Fibroblast of lung (primary cell): Measurements from ENCODE around the gene CARD10. TPM values are rescaled to one million over a fixed set of nuclear protein-coding genes. Genes with fewer than 3 reads are reported as not detected.

Experiments
- DNase-seq, 2 donors: peaks; one replicate each; pipeline versions ENCODE4 v3.0.0 to v3.0.0-alpha.2; 2010; ENCODE audit warnings: low read depth in 2 of 2
- H2AFZ ChIP-seq: 2 replicates; pipeline ENCODE4 v1.5.1; 2012; ENCODE audit warnings: low read length, control low read depth, inconsistent platforms
- H3K27ac ChIP-seq: 2 replicates; pipeline ENCODE4 v1.5.1; 2011; ENCODE audit warnings: low read length, control low read depth; ENCODE audit not compliant: insufficient read depth
- H3K27me3 ChIP-seq: 2 replicates; pipeline ENCODE4 v1.5.1; 2011; ENCODE audit warnings: mild to moderate bottlenecking, low read length; ENCODE audit not compliant: control insufficient read depth, insufficient read depth
- H3K36me3 ChIP-seq: 2 replicates; pipeline ENCODE4 v1.5.1; 2011; ENCODE audit warnings: low read length; ENCODE audit not compliant: control insufficient read depth, insufficient read depth
- H3K4me1 ChIP-seq: 2 replicates; pipeline ENCODE4 v1.5.1; 2011; ENCODE audit warnings: low read length; ENCODE audit not compliant: control insufficient read depth, insufficient read depth; ENCODE audit errors: extremely low read depth
- H3K4me2 ChIP-seq: 2 replicates; pipeline ENCODE4 v1.5.1; 2011; ENCODE audit warnings: low read length, control low read depth; ENCODE audit not compliant: insufficient read depth; ENCODE audit errors: extremely low read depth
- H3K4me3 ChIP-seq, 4 experiments: fragments of 200-600 bp in 1 of 4; sonication (generic) in 1 of 4; replicated peaks in 1 of 4; 2 replicates each; pipeline ENCODE4 v1.5.1; 2011 to 2016; ENCODE audit warnings: low read length in 4 of 4, low read depth in 3 of 4, mild to moderate bottlenecking in 3 of 4, control low read depth in 2 of 4, inconsistent platforms in 1 of 4, mixed read lengths in 1 of 4; ENCODE audit not compliant: insufficient read depth in 1 of 4; ENCODE audit errors: control extremely low read depth in 1 of 4
- H3K79me2 ChIP-seq: 2 replicates; pipeline ENCODE4 v1.5.1; 2012; ENCODE audit warnings: mild to moderate bottlenecking, low read length, inconsistent platforms; ENCODE audit not compliant: control insufficient read depth, insufficient read depth
- H3K9ac ChIP-seq: 2 replicates; pipeline ENCODE4 v1.5.1; 2011; ENCODE audit warnings: mild to moderate bottlenecking, low read length, control low read depth; ENCODE audit not compliant: insufficient read depth
- H3K9me3 ChIP-seq: 2 replicates; pipeline ENCODE4 v1.5.1; 2012; ENCODE audit warnings: low read depth, low read length; ENCODE audit not compliant: control insufficient read depth, insufficient read depth
- H4K20me1 ChIP-seq: 2 replicates; pipeline ENCODE4 v1.5.1; 2011; ENCODE audit warnings: low read length; ENCODE audit not compliant: control insufficient read depth, insufficient read depth; ENCODE audit errors: extremely low read depth
- EZH2 ChIP-seq: IDR thresholded peaks from 2 replicates; pipeline ENCODE4 v1.5.1; 2012; ENCODE audit warnings: low read length, control low read depth, mild to moderate bottlenecking; ENCODE audit errors: missing control alignments
- polyA plus RNA-seq, 2 donors: library from polyadenylated mRNA; depleted of rRNA in 1 of 2; stranded (reverse) in 1 of 2; unstranded in 1 of 2; fragments of >200 nt; gene quantifications; 2 replicates each; pipeline ENCODE4 v1.2.1, GENCODE V29; 2011 to 2012; ENCODE audit warnings: missing spikeins in 1 of 2
- total RNA-seq: library from RNA; depleted of rRNA; stranded (reverse); fragments of >200 nt; gene quantifications from 2 replicates; pipeline ENCODE4 v1.2.1, GENCODE V29; 2014
- TF ChIP-seq, protein P1 (sequence below), 2 donors: IDR thresholded peaks in 1 of 2; conservative IDR thresholded peaks in 1 of 2; 1 replicate in 1 of 2; 2 replicates in 1 of 2; pipeline ENCODE4 v1.5.1; 2011 to 2012; ENCODE audit warnings: low read length in 2 of 2, control low read depth in 1 of 2, inconsistent platforms in 1 of 2, low read depth in 1 of 2, mild to moderate bottlenecking in 1 of 2

Gene CARD10
- total and polyA plus RNA-seq, 2 donors (not counting 1 experiment from before 2014, with no cell fraction given): 1.6 to 2.3 TPM

DNA sequence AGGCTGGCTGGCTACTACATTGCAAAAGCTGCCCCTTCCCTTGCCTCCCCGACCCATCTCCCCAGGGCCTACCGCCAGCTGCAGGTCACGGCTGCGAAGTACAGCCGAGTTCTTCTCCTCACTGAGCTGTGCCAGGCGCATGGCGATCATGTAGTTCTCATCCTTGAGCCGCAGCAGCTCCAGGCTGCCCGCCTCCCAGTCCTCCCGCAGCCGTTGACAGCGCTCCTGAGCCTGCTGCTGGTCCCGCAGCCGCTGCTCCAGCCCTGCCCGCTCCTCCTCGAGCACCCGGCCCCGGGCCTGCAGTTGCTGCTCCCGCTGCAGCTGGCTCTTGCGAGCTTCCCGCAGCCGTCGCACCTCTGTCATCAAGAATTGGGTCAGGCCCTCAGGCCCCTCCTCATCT, 3.3 kb downstream of the CARD10 start:
- Histone ChIP-seq H3K36me3 (peaks cover 4% of the 10 kb centered on the region), H3K4me3 (no peak overlapping the region), H3K79me2 (no peaks in the 10 kb centered on the region), H3K4me1 (peaks cover 19% of the 10 kb centered on the region), H2AFZ (no peak overlapping the region), H4K20me1 (no peaks in the 10 kb centered on the region), H3K27ac (no peak overlapping the region), H3K27me3 (no peaks in the 10 kb centered on the region), H3K9me3 (no peaks in the 10 kb centered on the region), H3K9ac (no peak overlapping the region), H3K4me2 (no peak overlapping the region)
- no peak for DNase-seq
- TF ChIP-seq EZH2: no peak
- TF ChIP-seq, protein P1, sequence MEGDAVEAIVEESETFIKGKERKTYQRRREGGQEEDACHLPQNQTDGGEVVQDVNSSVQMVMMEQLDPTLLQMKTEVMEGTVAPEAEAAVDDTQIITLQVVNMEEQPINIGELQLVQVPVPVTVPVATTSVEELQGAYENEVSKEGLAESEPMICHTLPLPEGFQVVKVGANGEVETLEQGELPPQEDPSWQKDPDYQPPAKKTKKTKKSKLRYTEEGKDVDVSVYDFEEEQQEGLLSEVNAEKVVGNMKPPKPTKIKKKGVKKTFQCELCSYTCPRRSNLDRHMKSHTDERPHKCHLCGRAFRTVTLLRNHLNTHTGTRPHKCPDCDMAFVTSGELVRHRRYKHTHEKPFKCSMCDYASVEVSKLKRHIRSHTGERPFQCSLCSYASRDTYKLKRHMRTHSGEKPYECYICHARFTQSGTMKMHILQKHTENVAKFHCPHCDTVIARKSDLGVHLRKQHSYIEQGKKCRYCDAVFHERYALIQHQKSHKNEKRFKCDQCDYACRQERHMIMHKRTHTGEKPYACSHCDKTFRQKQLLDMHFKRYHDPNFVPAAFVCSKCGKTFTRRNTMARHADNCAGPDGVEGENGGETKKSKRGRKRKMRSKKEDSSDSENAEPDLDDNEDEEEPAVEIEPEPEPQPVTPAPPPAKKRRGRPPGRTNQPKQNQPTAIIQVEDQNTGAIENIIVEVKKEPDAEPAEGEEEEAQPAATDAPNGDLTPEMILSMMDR (conservative IDR thresholded peaks at IDR 0.05 in 1 of 2, IDR thresholded peaks at IDR 0.05 in 1 of 2; ENCODE audit: low read depth in 1 of 2, low read length in 2 of 2): no peak

DNA sequence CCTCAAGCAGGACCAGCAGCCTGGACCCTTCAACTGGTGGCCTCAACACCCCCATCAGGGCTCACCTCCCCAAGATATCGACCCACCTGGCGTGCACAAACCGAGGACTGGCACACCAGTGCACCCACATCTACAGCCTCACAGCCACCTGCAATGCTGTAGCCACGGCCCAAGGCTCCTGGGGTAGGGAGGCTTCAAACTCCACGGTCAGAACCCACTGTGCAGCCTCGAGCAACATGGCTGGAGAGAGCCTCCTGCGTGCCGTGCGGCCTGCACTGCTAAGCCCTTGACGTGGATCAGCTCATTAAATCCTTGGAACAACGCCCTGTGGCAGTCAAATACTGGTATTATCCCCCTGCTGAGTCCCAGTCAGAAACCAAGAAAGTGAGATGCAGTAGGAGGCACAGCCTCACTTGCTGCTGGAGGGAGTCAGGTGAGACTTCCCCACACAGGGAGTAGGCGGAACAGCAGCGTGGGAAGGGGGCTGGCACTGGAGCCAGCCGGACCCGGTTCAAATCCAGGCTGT, 4.6 kb downstream of the CARD10 start:
- H3K4me1 ChIP-seq: peaks cover 22% of the 10 kb centered on the region

DNA sequence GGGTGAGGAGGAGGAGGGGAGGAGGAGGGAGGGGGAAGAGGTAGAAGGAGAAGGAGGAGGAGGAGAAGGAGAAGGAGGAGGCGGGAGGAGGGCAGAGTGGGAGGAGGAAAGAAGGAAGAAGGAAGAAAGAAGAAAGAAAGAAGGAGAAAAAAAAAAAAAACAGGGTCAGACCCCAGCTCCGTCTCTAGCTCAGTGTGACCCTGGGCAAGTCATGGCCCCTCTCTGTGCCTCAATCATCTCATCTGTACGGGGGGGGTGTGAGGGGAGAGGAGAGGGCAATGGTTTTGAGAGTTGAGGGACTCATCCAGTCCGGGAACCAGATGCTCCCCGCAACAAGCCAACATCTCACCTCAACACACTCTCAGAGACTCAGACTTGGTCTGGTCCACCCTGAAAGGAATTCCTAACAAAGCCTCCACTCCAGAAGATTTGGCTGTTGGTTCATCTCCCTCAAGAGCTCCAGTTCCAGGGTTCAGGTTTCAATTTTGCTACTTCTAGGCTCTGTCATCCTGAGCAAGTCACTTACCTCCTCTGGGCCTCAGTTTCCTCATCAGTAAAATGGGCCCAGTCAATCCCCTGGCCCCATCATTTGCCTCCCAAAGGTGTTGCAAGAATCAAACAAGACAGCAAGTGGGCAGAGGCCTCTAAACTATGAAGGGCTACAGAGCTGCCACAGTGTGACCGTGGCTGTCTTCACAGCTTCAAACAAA, 7.7 kb downstream of the CARD10 start:
- Histone ChIP-seq H4K20me1 (no peaks in the 10 kb centered on the region), H3K79me2 (no peaks in the 10 kb centered on the region), H3K9me3 (no peaks in the 10 kb centered on the region), H3K4me2 (peak overlapping the region; percentile 66), H3K4me3 (no peak overlapping the region), H3K27me3 (no peaks in the 10 kb centered on the region), H3K36me3 (peaks cover 4% of the 10 kb centered on the region), H3K4me1 (peaks cover 18% of the 10 kb centered on the region), H3K9ac (no peak overlapping the region), H2AFZ (no peak overlapping the region), H3K27ac (peak overlapping the region; percentile 57)
- DNase-seq: peak in 1 of 2 donors; percentile 45
- TF ChIP-seq, protein P1 (conservative IDR thresholded peaks at IDR 0.05 in 1 of 2, IDR thresholded peaks at IDR 0.05 in 1 of 2; ENCODE audit: low read depth in 1 of 2, low read length in 2 of 2): no peak
- TF ChIP-seq EZH2: no peak

More for the DNA sequence above, 4.6 kb downstream of the CARD10 start:
- no peaks in the 10 kb centered on the region for H4K20me1 ChIP-seq
- no peaks in the 10 kb centered on the region for H3K9me3 ChIP-seq
- peak in 1 of 2 donors; percentile 12 for DNase-seq
- H3K79me2 ChIP-seq: no peaks in the 10 kb centered on the region
- no peak overlapping the region for H3K9ac ChIP-seq
- H3K36me3 ChIP-seq: peaks cover 4% of the 10 kb centered on the region
- H2AFZ ChIP-seq: no peak overlapping the region
- no peaks in the 10 kb centered on the region for H3K27me3 ChIP-seq
- no peak overlapping the region for H3K4me2 ChIP-seq
- H3K27ac ChIP-seq: no peak overlapping the region
- no peak overlapping the region for H3K4me3 ChIP-seq
- TF ChIP-seq, protein P1 (conservative IDR thresholded peaks at IDR 0.05 in 1 of 2, IDR thresholded peaks at IDR 0.05 in 1 of 2; ENCODE audit: low read depth in 1 of 2, low read length in 2 of 2): no peak
- no peak for TF ChIP-seq EZH2
